ENCODE measurements around the gene OR1L1. TPM values are rescaled to one million over a fixed set of nuclear protein-coding genes. Genes with fewer than 3 reads are reported as not detected.

Gene OR1L1
- total and polyA plus RNA-seq, 2 donors (not counting 3 experiments of a cell fraction or from before 2014, with no cell fraction given): not detected

GRCh38 chr9:122642226-122642625, 19.3 kb upstream of the OR1L1 start:
- Histone ChIP-seq H3K9me3 (replicated peaks; ENCODE audit: control insufficient read depth, insufficient read depth, low read length) (no peaks in the 10 kb centered on the region), H3K9me1 (replicated peaks; ENCODE audit: control insufficient read depth, extremely low read depth, insufficient read depth, low read length) (no peaks in the 10 kb centered on the region), H3K79me2 (ENCODE audit: control insufficient read depth, insufficient read depth, low read length) (no peaks in the 10 kb centered on the region), H3K36me3 (ENCODE audit: control insufficient read depth in 2 of 2, extremely low read depth in 1 of 2, insufficient read depth in 2 of 2, low read length in 2 of 2) (no peaks in the 10 kb centered on the region), H3K4me1 (ENCODE audit: control insufficient read depth, extremely low read depth, insufficient read depth, low read length) (no peaks in the 10 kb centered on the region), H3K4me2 (ENCODE audit: insufficient read depth, low read length) (no peak overlapping the region), H3K4me3 (replicated peaks in 1 of 3; ENCODE audit: insufficient read depth in 1 of 3, low read depth in 1 of 3, low read length in 3 of 3) (no peak overlapping the region), H4K20me1 (replicated peaks; ENCODE audit: control insufficient read depth, extremely low read depth, insufficient read depth, low read length) (no peaks in the 10 kb centered on the region), H3K27me3 (ENCODE audit: control insufficient read depth in 2 of 2, insufficient read depth in 2 of 2, low read length in 2 of 2) (no peaks in the 10 kb centered on the region), H3K27ac (ENCODE audit: insufficient read depth, low read depth, low read length) (no peak overlapping the region), H3K9ac (replicated peaks; ENCODE audit: extremely low read depth, insufficient read depth, low read length) (no peak overlapping the region), H2AFZ (ENCODE audit: low read depth, low read length) (no peak overlapping the region)
- TF ChIP-seq POLR2AphosphoS5 (IDR thresholded peaks at IDR 0.05; ENCODE audit: insufficient read depth, low read depth, low read length) (no peak), CTCF (IDR thresholded peaks at IDR 0.05; ENCODE audit: extremely low read depth in 1 of 2, insufficient read depth in 1 of 2, low read depth in 1 of 2, low read length in 2 of 2) (no peak), MYC (IDR thresholded peaks at IDR 0.05; ENCODE audit: low read depth, low read length) (no peak), JUN (IDR thresholded peaks at IDR 0.05; ENCODE audit: borderline replicate concordance, insufficient read depth, insufficient read length, low read depth) (no peak), FOS (IDR thresholded peaks at IDR 0.05; ENCODE audit: borderline replicate concordance, insufficient read depth, low read length) (no peak), GATA2 (IDR thresholded peaks at IDR 0.05; ENCODE audit: insufficient read depth, insufficient read length, low read depth, low read length) (no peak), MAX (IDR thresholded peaks at IDR 0.05; ENCODE audit: insufficient read depth, insufficient read length) (no peak), POLR2A (IDR thresholded peaks at IDR 0.05; ENCODE audit: low read depth, low read length) (no peak)
- CTCF ChIA-PET: no interaction called here
- DNase-seq (ENCODE audit: low read depth, low spot score) (no peak), FAIRE-seq (peak; percentile 57)
- intact Hi-C loops (cut with micrococcal nuclease) (no loop called here), dilution Hi-C loops (cut with MboI; ENCODE audit: extremely low pct_ligation_motif_present, low sequenced_read_pairs) (no loop called here)
- POLR2A ChIA-PET: no interaction called here
- no TSS peak for BruUV-seq (replicated peaks)
